NCI-H1417 (cell line): ENCODE data around the gene GOLGB1.
A peak's percentile ranks its signal among the peaks of the same experiment; 100 is the strongest.
"Not testable (repeated sequence)": the region's sequence is repeated elsewhere in the genome, so short reads cannot be mapped to it uniquely, and the experiment has no call there.

Source experiments
- DNase-seq, 3 experiments: peaks; one replicate each; lab custom pipeline; 2025; lab: John Stamatoyannopoulos, UW

Gene GOLGB1

GRCh38 chr3:121749276-121750086 lies at the start of gene GOLGB1:
Gene GOLGB1 (minus strand): TSS chr3:121749741. CDS start chr3:121730971, 18,770 bp downstream.
- peak; percentile 95 to 100 (median 97) for DNase-seq

DNA sequence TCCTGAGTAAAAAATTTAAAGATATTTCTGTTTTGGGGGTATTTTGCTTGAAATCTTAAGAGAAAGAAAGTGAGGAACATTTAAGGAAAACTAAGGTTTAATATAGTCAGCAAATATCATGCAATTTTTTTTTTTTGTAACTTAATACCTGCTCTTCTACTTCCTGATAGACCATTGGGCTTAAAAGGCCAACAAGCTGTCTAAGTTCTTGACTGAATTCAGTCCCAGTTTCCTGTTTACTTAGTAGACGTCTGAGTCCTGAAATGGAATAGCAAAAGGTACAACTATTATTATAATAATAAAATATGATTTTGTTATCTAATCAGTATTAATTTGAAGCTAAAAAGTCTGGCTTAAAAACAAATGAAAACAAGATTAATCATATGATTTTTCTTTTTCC lies 47.4 kb upstream of the GOLGB1 start:
- no peak for DNase-seq

DNA sequence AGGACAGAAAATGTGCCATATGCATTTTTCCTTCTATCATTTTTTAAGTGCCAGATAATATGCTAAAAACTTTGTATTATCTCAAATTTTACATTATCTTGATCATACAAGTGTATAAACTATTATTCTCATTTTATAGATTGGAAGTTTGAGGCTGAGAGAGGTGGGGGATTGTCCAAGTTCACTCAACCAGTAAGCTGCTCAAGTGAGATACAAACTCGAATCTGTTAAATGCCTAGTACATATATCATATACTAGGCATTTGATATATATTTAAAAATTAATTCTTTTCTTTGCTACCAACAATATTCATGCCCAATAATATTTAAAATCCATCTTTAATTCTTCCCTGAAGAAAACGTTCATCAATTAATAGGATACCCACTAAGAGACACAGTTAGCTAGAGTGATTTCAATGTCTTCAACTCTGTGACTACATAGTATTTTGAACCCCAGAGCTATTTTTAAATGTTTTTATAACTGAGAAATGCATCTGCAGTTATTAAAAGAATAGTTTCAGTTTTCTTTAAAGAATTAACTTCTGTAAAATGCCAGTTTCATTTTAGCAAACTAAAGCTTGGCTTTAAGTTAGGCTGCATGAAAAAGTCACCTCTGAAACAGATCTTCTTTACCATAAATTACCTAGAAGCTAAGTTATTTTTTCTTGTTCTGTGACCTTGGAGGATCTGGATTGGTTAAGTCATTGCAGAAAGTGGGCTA lies 44.9 kb upstream of the GOLGB1 start:
- DNase-seq: no peak

GRCh38 chr3:121793078-121793477 lies 43.5 kb upstream of the GOLGB1 start:
- no peak for DNase-seq

DNA sequence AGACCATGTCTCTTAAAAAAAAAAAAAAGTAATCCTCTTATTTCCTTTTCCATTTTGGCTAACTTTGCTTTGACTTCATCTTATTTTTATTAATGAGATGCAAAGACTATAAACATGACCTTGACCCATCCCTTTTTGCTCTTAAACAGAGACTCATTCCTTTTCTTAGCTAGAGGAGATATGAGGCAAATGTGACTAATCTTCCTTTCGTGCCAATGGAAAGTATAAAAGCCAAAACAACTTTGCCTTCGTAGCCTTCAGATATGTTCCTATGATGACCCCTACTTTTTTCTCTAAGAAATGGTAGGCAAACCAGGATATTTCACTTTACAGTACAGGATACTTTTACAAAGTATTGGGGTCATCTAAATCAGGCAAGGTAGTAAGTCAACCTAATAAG lies 36.9 kb upstream of the GOLGB1 start:
- no peak for DNase-seq

GRCh38 chr3:121782784-121783183 lies 33.2 kb upstream of the GOLGB1 start:
- not testable (repeated sequence) for DNase-seq

DNA sequence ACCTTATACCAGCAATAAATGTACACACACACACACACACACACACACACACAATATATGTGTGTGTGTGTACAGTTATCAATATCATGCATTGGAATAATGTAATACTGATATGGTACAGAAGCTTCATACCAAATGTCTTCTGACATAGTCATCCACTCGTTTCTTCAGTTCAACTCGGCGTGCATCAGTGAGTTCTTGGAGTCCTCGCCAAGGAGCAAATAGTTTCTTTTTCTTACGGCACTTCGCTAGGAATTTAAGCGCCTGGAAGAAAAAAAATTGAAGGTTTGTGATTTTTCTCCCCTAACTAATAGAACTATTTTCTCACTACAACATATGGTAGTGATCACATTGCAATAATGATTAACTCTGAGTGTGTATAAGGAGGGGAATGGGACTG lies 32.1 kb upstream of the GOLGB1 start:
- no peak for DNase-seq

DNA sequence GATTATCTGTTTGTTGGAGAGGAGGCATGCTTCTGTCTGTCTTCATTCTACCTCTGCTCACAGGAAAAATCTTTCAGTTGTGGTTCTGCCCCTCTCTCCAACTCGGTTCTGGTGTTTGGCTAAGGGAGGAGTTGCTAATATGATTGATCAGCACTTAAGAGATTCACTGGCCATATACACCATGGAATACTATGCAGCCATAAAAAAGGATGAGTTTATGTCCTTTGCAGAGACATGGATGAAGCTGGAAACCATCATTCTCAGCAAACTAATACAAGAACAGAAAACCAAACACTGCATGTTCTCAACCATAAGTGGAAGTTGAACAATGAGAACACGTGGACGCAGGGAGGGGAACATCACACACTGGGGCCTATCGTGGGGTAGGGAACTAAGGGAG lies 25.6 kb upstream of the GOLGB1 start:
- DNase-seq: not testable (repeated sequence)

GRCh38 chr3:121769246-121769645 lies 19.7 kb upstream of the GOLGB1 start:
- DNase-seq: no peak

GRCh38 chr3:121768452-121768851 lies 18.9 kb upstream of the GOLGB1 start:
- DNase-seq: no peak

- DNase-seq: no peak
These were observed 10.1 kb upstream of the GOLGB1 start for GRCh38 chr3:121759541-121760202.

- DNase-seq: no peak
These were observed 9.3 kb upstream of the GOLGB1 start for GRCh38 chr3:121758727-121759450.

GRCh38 chr3:121757812-121758545 lies 8.4 kb upstream of the GOLGB1 start:
- DNase-seq: no peak

DNA sequence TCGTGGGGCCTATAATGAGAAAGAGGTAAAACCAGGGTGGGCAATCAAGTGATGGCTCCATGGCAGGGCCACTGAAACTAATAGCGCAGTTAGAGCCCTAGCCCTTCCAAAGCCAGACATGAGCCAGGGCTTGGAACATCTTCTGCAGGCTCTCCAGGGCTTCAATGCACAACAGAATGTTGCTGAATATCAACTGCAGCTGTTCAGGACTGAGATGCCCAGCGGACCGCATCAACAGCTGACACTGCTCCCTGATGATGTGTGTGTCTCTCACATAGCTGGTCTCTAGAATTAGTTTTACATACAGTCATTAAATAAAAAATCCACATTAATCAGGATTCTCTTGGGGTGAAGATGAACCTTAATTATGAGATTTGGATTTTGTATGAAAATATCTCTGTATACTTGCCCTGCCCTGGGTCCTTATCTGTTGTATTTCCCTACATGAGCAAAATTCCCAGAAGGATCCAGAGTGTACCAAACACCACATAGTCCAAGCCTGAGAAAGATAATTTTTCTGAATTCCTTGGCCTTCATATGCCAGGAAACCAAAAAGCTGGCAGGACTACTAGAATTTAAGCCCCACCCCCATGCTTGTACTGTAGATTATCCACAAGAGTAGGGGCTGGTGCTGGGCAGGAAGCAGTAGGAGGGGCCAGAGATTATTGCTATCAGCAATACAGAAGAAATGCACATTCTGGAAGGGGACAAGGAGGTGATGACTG lies 7.7 kb upstream of the GOLGB1 start:
- no peak for DNase-seq

- DNase-seq: no peak
These were observed 3.2 kb upstream of the GOLGB1 start for GRCh38 chr3:121752772-121753171.

DNA sequence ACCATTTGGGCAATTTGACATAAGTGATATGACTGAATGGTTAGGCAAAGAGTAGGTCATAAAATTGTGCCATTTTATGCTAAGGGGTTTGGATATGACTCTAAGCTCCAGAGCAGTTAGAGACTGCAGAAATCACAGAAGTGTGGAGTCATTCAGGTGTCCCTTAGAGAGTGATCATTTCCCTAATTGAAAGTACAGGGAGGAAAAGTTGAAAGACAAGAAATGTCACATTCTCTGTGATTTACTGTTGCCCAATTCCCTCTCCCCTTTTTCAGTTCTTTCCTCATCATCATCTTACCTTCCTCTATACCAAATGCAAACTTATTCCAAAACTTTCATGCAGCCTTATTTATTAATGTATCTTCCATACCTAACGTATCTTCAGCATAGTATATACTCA lies 2.7 kb upstream of the GOLGB1 start:
- no peak for DNase-seq

DNA sequence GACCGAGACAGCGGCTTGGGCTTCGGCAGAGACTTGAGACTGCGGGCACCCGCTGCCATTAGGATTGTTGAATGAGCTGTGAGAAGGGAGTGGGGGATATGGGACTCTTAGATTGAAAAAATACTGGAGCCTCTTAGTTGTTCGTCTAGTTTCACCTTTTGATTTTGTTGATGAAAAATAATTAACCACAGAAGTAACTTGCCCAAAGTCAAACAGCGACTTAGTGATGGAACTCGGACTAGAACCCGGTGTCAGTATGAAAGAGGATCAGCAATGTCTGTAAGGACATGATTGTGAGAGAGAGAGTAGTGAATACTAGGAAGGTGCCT lies 510 bp upstream of the GOLGB1 start:
- no peak for DNase-seq

- no peak for DNase-seq
These were observed 763 bp downstream of the GOLGB1 start for GRCh38 chr3:121748680-121749275.

DNA sequence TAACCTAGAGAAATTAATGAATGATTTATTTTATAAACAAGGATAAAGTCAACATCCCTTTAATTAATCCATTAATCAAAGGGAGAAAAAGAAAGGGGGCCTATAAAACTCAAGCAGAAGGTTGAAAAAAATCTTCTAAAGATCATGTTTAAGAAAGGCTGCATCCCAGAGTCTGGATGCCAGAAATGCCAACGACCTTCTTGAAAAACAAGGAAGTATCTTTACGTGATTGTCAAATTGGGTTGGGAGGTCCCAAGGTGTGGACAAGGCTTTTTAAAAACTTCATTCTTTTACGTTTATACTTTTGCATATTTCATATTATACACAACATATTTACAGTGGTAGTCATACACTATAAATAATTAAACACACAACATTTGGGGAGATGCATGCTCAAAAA lies 1.6 kb downstream of the GOLGB1 start:
- DNase-seq: no peak

- DNase-seq: not testable (repeated sequence)
These were observed 6.4 kb downstream of the GOLGB1 start for GRCh38 chr3:121743106-121743505.

DNA sequence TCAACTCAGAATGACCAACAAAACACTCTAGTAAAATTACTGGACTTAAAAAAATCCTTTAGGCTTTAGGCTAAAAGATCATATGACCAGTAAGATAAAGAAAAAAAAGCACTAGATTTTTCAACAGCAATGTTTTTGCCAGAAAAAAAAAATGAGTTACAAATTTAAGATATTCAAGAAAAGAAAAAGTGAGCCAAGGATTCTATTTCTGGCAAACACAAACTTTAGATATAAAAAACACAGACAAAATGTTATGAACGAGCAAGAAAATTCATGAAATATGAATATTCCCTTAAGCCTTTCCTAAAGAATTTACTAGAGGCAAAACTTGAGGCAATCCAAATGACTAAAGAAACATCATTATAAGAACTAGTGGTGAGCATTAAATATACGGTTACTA lies 8.6 kb downstream of the GOLGB1 start:
- no peak for DNase-seq
